ENCODE measurements around the gene TSPO2. TPM values are rescaled to one million over a fixed set of nuclear protein-coding genes. Genes with fewer than 3 reads are reported as not detected.

TSPO2 gene, protein sequence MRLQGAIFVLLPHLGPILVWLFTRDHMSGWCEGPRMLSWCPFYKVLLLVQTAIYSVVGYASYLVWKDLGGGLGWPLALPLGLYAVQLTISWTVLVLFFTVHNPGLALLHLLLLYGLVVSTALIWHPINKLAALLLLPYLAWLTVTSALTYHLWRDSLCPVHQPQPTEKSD
- total RNA-seq, result not detected in 2 replicates

GRCh38 chr6:41042226-41043055 is at the start of gene TSPO2:
TSS of gene TSPO2 (plus strand) at chr6:41042467. CDS start at chr6:41042986, 519 bp downstream.

GRCh38 chr6:41039060-41039998 is 2.9 kb upstream of the TSPO2 start, which contains the start of gene UNC5CL:
TSS of gene UNC5CL (minus strand) at chr6:41039221. CDS start at chr6:41035074, 4,147 bp downstream.

GRCh38 chr6:41053041-41053440 is 10.8 kb downstream of the TSPO2 start, which contains the start of gene APOBEC2:
TSS of gene APOBEC2 (plus strand) at chr6:41053202. CDS start at chr6:41053348, 146 bp downstream.

DNA sequence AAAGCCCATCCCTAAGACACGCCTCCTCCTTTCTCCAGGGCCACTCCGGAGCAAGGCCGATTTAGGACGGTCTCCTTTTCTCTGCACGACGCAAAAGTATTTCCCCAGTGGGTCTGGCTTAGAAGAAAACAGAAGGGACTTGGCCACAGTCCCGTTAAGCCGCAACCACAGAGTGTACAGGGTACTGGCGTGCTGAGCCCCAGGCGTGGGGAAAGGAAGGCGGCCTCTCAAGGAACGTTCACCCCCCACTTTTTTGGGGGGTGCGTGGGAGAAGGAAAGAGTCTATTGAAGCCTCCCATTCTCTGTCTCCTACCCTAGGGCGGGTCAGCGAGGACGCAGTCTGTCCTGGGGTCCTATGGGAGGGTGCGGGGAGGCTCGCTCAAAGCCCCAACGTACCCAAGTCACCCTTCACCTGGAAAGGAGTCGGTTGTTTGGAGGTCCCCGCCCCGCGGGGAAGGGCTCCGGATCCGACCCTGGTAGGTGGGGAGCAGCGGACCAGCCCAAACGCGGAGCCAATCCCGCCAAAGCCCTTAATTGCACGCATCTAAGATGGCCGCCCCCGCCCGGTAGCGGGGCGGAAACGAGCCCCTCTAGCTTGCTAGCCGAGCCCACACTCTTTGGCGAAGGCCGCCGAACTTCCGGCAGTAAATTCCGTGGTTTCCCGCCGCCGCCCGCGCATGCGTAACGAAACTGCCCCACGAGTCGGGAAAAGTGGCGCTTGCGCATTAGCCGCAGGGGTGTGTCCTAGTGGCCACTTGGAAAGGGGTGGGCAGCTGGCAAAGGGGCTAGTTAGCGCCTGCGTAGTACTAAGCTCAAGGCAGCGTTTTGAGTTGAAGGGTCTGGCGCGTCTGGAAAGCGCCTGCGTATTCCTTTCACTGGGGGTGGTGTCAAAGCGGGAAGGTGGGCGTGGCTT is 29.9 kb downstream of the TSPO2 start, which contains the start of gene OARD1:
Gene OARD1 (minus strand): TSS at position 434 of the 913 bp plus-strand sequence. CDS start 722 bp downstream, outside the sequence.

GRCh38 chr6:41072836-41073202 is 30.6 kb downstream of the TSPO2 start, which contains the start of gene NFYA:
TSS of gene NFYA (plus strand) at chr6:41072974. CDS start at chr6:41079090, 6,116 bp downstream.

Other genes with a start within 250 kb of the TSPO2 start
- 0.19 and 0.28 TPM in 2 replicates for gene UNC5CL, start 3.2 kb upstream of the TSPO2 start, total RNA-seq
- gene APOBEC2, start 10.7 kb downstream of the TSPO2 start, total RNA-seq, result 0.63 TPM in 1 of 2 replicates, not detected in the other
- 13.6 and 14.5 TPM in 2 replicates for gene OARD1, start 29.9 kb downstream of the TSPO2 start, total RNA-seq
- 7.5 and 16.2 TPM in 2 replicates for gene NFYA, start 30.5 kb downstream of the TSPO2 start, total RNA-seq
- not detected in 2 replicates for gene TREML1, start 111.9 kb downstream of the TSPO2 start, total RNA-seq
- 7.9 and 10.3 TPM in 2 replicates for gene TREM2, start 120.6 kb downstream of the TSPO2 start, total RNA-seq
- not detected in 2 replicates for gene TREML2, start 158.7 kb downstream of the TSPO2 start, total RNA-seq
- not detected in 2 replicates for gene TREML4, start 185.9 kb downstream of the TSPO2 start, total RNA-seq
- gene TREM1, start 244.2 kb downstream of the TSPO2 start, total RNA-seq, result 3.0 and 6.2 TPM in 2 replicates

All from airway epithelial cell (primary cell).